HFFc6 (cell line): Measurements from ENCODE around the gene TPBGL. TPM values are rescaled to one million over a fixed set of nuclear protein-coding genes. Genes with fewer than 3 reads are reported as not detected.

ENCODE experiments used
- DNase-seq: peaks from one replicate; pipeline ENCODE4 v3.0.0-alpha.2; 2018
- H3K27ac Mint-ChIP-seq: 2 replicates; pipeline ENCODE4 v1.8.0; 2020; ENCODE audit warnings: mild to moderate bottlenecking, mixed read lengths
- H3K27me3 Mint-ChIP-seq: 2 replicates; pipeline ENCODE4 v1.8.0; 2021; ENCODE audit warnings: mild to moderate bottlenecking, moderate library complexity, mixed read lengths; ENCODE audit not compliant: insufficient read depth
- H3K36me3 Mint-ChIP-seq: 2 replicates; pipeline ENCODE4 v1.8.0; 2021; ENCODE audit warnings: low read depth, mixed read lengths
- H3K4me1 Mint-ChIP-seq: 2 replicates; pipeline ENCODE4 v1.8.0; 2020; ENCODE audit warnings: low read depth, mixed read lengths
- H3K4me3 Mint-ChIP-seq: 2 replicates; pipeline ENCODE4 v1.8.0; 2020; ENCODE audit warnings: mild to moderate bottlenecking, moderate library complexity, mixed read lengths
- H3K9me3 Mint-ChIP-seq: 2 replicates; pipeline ENCODE4 v1.8.0; 2020; ENCODE audit warnings: mild to moderate bottlenecking, mixed read lengths
- total RNA-seq, 6 experiments: library from RNA; stranded (reverse); fragmentation: NEBNext Ultra II Directional; extraction: Animal tissue kit (Norgen Biotek cat#: 25700); gene quantifications; 2 replicates in 1 of 6; 3 replicates in 5 of 6; pipeline ENCODE4 v1.2.3, GENCODE V29; 2021
- TF ChIP-seq, protein P1 (sequence below): fragments of 200-600 bp; sonication (generic); IDR thresholded peaks from 2 replicates; pipeline ENCODE4 v1.5.0; 2021; ENCODE audit warnings: antibody characterized with exemption, mild to moderate bottlenecking

Gene TPBGL
- total RNA-seq, 6 experiments from 2014 or later, result not detected

- no peaks in the 10 kb centered on the region for H3K9me3 Mint-ChIP-seq
- no peak overlapping the region for H3K27ac Mint-ChIP-seq
- H3K4me1 Mint-ChIP-seq, result no peaks in the 10 kb centered on the region
Measured at GRCh38 chr11:75229466-75229865, 11.1 kb upstream of the TPBGL start.

DNA sequence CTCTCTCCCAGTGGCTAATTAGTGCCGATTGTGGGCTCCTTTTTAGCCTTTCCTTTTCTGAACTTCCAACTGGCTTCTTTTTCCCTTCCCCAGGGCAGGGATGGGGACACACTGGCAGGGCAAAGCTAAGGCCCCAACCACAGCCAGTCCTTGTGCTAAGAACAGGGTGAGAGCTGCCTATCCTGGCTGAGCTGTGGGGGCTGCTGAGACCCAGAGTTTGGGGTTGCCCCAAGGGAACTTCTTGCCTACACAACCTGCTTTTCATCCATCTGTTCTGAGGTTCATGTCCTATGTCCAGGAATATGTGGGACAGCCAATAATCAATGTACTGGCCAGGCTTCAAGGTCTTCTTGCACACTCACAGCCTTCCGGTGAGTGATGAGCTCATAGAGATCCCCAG, 10.0 kb upstream of the TPBGL start:
- TF ChIP-seq, protein P1, sequence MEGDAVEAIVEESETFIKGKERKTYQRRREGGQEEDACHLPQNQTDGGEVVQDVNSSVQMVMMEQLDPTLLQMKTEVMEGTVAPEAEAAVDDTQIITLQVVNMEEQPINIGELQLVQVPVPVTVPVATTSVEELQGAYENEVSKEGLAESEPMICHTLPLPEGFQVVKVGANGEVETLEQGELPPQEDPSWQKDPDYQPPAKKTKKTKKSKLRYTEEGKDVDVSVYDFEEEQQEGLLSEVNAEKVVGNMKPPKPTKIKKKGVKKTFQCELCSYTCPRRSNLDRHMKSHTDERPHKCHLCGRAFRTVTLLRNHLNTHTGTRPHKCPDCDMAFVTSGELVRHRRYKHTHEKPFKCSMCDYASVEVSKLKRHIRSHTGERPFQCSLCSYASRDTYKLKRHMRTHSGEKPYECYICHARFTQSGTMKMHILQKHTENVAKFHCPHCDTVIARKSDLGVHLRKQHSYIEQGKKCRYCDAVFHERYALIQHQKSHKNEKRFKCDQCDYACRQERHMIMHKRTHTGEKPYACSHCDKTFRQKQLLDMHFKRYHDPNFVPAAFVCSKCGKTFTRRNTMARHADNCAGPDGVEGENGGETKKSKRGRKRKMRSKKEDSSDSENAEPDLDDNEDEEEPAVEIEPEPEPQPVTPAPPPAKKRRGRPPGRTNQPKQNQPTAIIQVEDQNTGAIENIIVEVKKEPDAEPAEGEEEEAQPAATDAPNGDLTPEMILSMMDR, result no peak
- Mint-ChIP-seq H3K27me3 (peaks cover 25% of the 10 kb centered on the region), H3K27ac (no peak overlapping the region)

More at GRCh38 chr11:75229466-75229865, 11.1 kb upstream of the TPBGL start:
- no peak overlapping the region for H3K4me3 Mint-ChIP-seq
- peaks cover 29% of the 10 kb centered on the region for H3K27me3 Mint-ChIP-seq
- TF ChIP-seq, protein P1, result no peak
- DNase-seq, result no peak
- H3K36me3 Mint-ChIP-seq, result no peaks in the 10 kb centered on the region

DNA sequence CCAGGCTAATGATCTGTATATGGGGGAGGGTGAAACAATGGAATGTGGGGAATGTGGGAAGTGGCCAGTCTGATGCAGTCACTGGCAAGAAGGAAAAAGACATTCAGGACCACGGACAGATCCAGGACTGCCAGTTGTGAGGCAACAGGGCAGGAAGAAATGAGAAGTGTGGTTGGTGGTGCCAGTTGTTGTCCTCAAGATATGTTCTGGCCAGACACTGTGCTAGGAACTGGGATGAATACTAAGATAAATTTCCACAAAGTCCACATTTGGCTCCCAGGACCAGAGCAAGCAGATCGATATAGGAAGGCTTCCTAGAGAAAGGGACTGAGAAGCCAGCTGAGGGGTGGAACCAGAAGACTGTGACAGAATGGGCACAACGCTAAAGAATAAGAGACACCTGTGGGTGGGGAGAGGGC, 6.8 kb upstream of the TPBGL start:
- H3K4me1 Mint-ChIP-seq, result no peaks in the 10 kb centered on the region
- DNase-seq, result peak; percentile 56
- no peaks in the 10 kb centered on the region for H3K9me3 Mint-ChIP-seq
- no peaks in the 10 kb centered on the region for H3K36me3 Mint-ChIP-seq
- TF ChIP-seq, protein P1, result no peak
- no peak overlapping the region for H3K27ac Mint-ChIP-seq
- H3K27me3 Mint-ChIP-seq, result peaks cover 23% of the 10 kb centered on the region
- no peak overlapping the region for H3K4me3 Mint-ChIP-seq

More for the DNA sequence above, 10.0 kb upstream of the TPBGL start:
- Mint-ChIP-seq H3K36me3 (no peaks in the 10 kb centered on the region), H3K4me1 (no peaks in the 10 kb centered on the region), H3K9me3 (no peaks in the 10 kb centered on the region), H3K4me3 (no peak overlapping the region)
- DNase-seq, result no peak

DNA sequence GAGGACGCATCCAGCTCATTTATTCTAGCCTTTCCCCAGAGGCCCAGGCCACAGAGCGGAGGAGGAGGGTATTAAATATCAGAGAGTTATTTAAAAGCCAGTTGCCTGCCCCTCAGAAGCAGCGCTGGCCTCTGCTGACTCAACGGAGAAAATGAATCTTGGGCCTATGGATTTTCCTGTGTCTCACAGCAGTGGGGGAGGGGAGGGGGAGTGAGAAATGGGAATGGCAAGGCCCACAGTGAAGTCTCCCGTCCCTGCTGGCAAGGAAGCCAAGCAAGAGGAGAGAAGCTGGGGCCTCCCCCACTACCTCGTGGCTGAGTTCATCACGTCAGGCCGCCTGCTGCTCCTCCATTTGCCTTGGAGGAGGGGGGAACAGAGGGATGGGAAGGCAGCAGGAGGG, 4.5 kb upstream of the TPBGL start:
- Mint-ChIP-seq H3K4me3 (no peak overlapping the region), H3K9me3 (no peaks in the 10 kb centered on the region), H3K4me1 (no peaks in the 10 kb centered on the region), H3K36me3 (no peaks in the 10 kb centered on the region), H3K27me3 (peaks cover 29% of the 10 kb centered on the region), H3K27ac (no peak overlapping the region)
- DNase-seq, result no peak
- TF ChIP-seq, protein P1, result no peak

GRCh38 chr11:75237050-75237449, 3.5 kb upstream of the TPBGL start:
- peaks cover 25% of the 10 kb centered on the region for H3K27me3 Mint-ChIP-seq
- no peak for DNase-seq
- no peak overlapping the region for H3K27ac Mint-ChIP-seq
- TF ChIP-seq, protein P1, result no peak
- H3K4me3 Mint-ChIP-seq, result no peak overlapping the region
- H3K36me3 Mint-ChIP-seq, result no peaks in the 10 kb centered on the region
- H3K4me1 Mint-ChIP-seq, result no peaks in the 10 kb centered on the region
- H3K9me3 Mint-ChIP-seq, result no peaks in the 10 kb centered on the region
